GM19395 (cell line): ENCODE measurements around the gene CRABP2.

Experiments
- ATAC-seq: cut with Tn5 transposase; IDR thresholded peaks from one replicate; pipeline ENCODE4 v1.9.1; 2021; ENCODE audit warnings: mild to moderate bottlenecking, moderate library complexity; ENCODE audit not compliant: unreplicated experiment

The CRABP2 gene

GRCh38 chr1:156670791-156671190, 34.6 kb downstream of the CRABP2 start:
- no peak for ATAC-seq

GRCh38 chr1:156670359-156670758, 35.0 kb downstream of the CRABP2 start:
- ATAC-seq: no peak

GRCh38 chr1:156669794-156670193, 35.6 kb downstream of the CRABP2 start:
- no peak for ATAC-seq

GRCh38 chr1:156668801-156669637, 36.4 kb downstream of the CRABP2 start:
- no peak for ATAC-seq

- ATAC-seq: no peak
These were observed 37.2 kb downstream of the CRABP2 start for GRCh38 chr1:156667968-156668709.

GRCh38 chr1:156667610-156667967, 37.8 kb downstream of the CRABP2 start:
- ATAC-seq: no peak

GRCh38 chr1:156666862-156667609, 38.3 kb downstream of the CRABP2 start:
- no peak for ATAC-seq

- no peak for ATAC-seq
These were observed 39.8 kb downstream of the CRABP2 start for GRCh38 chr1:156665539-156665938.

GRCh38 chr1:156664767-156665411, 40.5 kb downstream of the CRABP2 start:
- no peak for ATAC-seq

GRCh38 chr1:156664046-156664766, 41.2 kb downstream of the CRABP2 start:
- no peak for ATAC-seq

- no peak for ATAC-seq
These were observed 42.2 kb downstream of the CRABP2 start for GRCh38 chr1:156663178-156663577.

- ATAC-seq: no peak
These were observed 42.7 kb downstream of the CRABP2 start for GRCh38 chr1:156662800-156663055.

- no peak for ATAC-seq
These were observed 43.2 kb downstream of the CRABP2 start for GRCh38 chr1:156662005-156662799.

- ATAC-seq: no peak
These were observed 44.7 kb downstream of the CRABP2 start for GRCh38 chr1:156660752-156661112.

GRCh38 chr1:156659988-156660751, 45.2 kb downstream of the CRABP2 start:
- ATAC-seq: peak; percentile 50

- ATAC-seq: no peak
These were observed 45.8 kb downstream of the CRABP2 start for GRCh38 chr1:156659661-156659987.

- ATAC-seq: no peak
These were observed 46.3 kb downstream of the CRABP2 start for GRCh38 chr1:156658945-156659574.

GRCh38 chr1:156658496-156658895, 46.9 kb downstream of the CRABP2 start:
- no peak for ATAC-seq
